Panc1 (cell line): ENCODE measurements around the gene MYT1.

ENCODE experiments used
- CTCF ChIP-seq: fragments of 450-650 bp; IDR thresholded peaks from 2 replicates; pipeline ENCODE4 v1.5.1; 2017; ENCODE audit warnings: mild to moderate bottlenecking
- POLR2AphosphoS5 ChIP-seq: IDR thresholded peaks from 2 replicates; pipeline ENCODE4 v1.6.1; 2012; ENCODE audit warnings: mild to moderate bottlenecking, low read depth, low read length, moderate library complexity
- REST ChIP-seq, 2 experiments: IDR thresholded peaks; 2 replicates each; pipeline ENCODE4 v1.6.1; 2011 to 2012; ENCODE audit warnings: low read depth in 2 of 2, control low read depth in 1 of 2, low read length in 1 of 2, mild to moderate bottlenecking in 1 of 2, moderate library complexity in 1 of 2; ENCODE audit not compliant: insufficient read depth in 1 of 2
- SIN3A ChIP-seq: IDR thresholded peaks from 2 replicates; pipeline ENCODE4 v1.6.1; 2012; ENCODE audit warnings: low read depth, mild to moderate bottlenecking, low read length, moderate library complexity, borderline replicate concordance; ENCODE audit not compliant: insufficient read depth
- TCF7L2 ChIP-seq: IDR thresholded peaks from 2 replicates; pipeline ENCODE4 v1.6.1; 2011; ENCODE audit warnings: mild to moderate bottlenecking, low read depth, low read length, inconsistent platforms

DNA sequence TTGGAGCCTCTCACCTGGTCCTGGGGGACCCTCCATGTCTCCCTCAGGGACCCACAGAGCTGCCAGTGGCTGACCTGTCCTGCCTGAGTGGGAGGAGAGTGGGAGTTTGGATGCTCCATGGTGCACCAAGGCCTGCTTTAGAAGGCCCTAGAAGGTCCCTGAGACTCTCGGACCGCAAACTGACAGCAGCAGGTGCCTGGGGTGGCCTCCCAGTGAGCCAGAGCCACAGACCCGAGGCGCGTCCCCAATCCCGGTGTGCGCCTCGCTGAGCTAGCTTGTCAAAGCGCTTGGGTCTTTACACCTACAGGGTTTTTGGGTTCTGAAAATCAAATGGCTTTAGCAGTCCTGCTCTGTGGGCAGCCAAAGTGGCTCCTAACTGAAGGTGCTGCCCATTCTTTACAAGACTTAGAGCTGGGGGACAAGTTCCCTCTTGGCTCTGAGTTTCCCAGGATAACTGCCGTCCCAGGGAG is 4.9 kb downstream of the MYT1 start:
- TF ChIP-seq CTCF (no peak), SIN3A (no peak), REST (IDR thresholded peaks at IDR 0.05; ENCODE audit: insufficient read depth in 1 of 2, low read depth in 2 of 2, low read length in 1 of 2) (no peak), POLR2AphosphoS5 (no peak), TCF7L2 (no peak)
